ENCODE results near the gene CFAP251.

DNA sequence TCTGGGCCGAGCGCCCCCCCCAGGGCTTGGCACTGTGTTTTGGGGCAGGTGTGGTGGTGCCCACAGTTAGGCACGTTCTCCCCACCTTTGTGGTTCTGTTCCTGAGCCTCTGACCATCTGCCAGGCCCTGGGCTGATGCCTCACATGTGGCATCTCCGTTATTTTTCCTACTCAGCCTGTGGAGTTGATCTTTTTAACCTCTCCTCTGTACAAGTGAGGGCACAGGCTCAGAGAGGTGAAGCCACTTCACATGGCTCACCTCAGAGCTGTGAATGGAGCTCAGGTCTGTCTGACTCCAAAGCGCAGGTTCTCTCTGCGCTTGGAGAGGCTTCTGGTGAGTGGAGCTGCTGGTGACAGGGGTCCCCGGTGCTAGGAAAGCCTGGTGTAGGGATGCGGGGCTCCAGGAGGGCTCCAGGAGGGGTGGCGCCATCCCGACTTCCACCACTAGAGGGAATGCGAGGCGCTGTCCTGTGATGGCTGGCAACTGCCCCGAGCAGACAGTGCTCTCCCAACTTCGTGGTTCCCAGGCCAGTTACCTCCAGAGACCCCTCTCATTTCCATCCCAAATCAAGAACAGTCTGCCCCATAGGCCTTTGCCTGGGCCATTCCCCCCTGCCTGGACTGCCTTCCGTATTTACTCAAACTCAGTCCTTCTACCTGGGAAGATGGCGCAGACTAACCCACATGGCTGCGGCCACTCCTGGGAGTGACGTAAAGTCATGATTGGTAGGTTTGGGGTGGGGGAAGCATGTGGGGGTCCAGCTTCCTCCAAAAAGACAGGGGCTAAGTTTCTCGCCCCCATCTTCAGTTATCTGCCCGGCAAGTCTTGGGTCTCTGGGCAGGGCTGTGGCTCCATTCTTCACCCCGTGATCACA lies 113.2 kb downstream of the CFAP251 start:
- peak; percentile 48 to 79 (median 63) for TF ChIP-seq CTCF (IDR thresholded peaks at IDR 0.05)
- TF ChIP-seq POLR2A (IDR thresholded peaks at IDR 0.05): no peak
